Parathyroid adenoma (tissue), 2 donors: ENCODE data around the gene ATP5PB.

Source experiments
- H2AFZ ChIP-seq: fragments of 300-600 bp; sonication (generic); one replicate; pipeline ENCODE4 v1.7.0; 2017; ENCODE audit warnings: antibody characterized with exemption, mild to moderate bottlenecking
- H3K27ac ChIP-seq: fragments of 300-600 bp; sonication (generic); one replicate; pipeline ENCODE4 v1.7.0; 2017
- H3K27me3 ChIP-seq: fragments of 300-600 bp; sonication (generic); one replicate; pipeline ENCODE4 v1.7.0; 2017; ENCODE audit warnings: low read length; ENCODE audit not compliant: control insufficient read depth, insufficient read depth
- H3K36me3 ChIP-seq: fragments of 300-600 bp; sonication (generic); one replicate; pipeline ENCODE4 v1.7.0; 2017; ENCODE audit warnings: low read length; ENCODE audit not compliant: control insufficient read depth, insufficient read depth
- H3K4me1 ChIP-seq: fragments of 300-600 bp; sonication (generic); one replicate; pipeline ENCODE4 v1.7.0; 2017; ENCODE audit warnings: control low read depth
- H3K4me2 ChIP-seq: fragments of 300-600 bp; sonication (generic); one replicate; pipeline ENCODE4 v1.7.0; 2017; ENCODE audit warnings: low read length
- H3K4me3 ChIP-seq: fragments of 300-600 bp; sonication (generic); one replicate; pipeline ENCODE4 v1.7.0; 2017; ENCODE audit warnings: low read depth, low read length
- H3K79me2 ChIP-seq: fragments of 300-600 bp; sonication (generic); one replicate; pipeline ENCODE4 v1.7.0; 2017; ENCODE audit warnings: control low read depth
- H3K9ac ChIP-seq: fragments of 300-600 bp; sonication (generic); one replicate; pipeline ENCODE4 v1.7.0; 2017; ENCODE audit warnings: mild to moderate bottlenecking
- H3K9me3 ChIP-seq: fragments of 300-600 bp; sonication (generic); one replicate; pipeline ENCODE4 v1.7.0; 2017; ENCODE audit warnings: low read length; ENCODE audit not compliant: control insufficient read depth
- CTCF ChIP-seq: fragments of 300-600 bp; sonication (generic); IDR thresholded peaks from one replicate; pipeline ENCODE4 v1.7.0; 2017; ENCODE audit warnings: antibody characterized with exemption, mild to moderate bottlenecking
- donor health status: primary hyperparathyroidism.

ATP5PB gene

GRCh38 chr1:111505641-111506119, 56.4 kb downstream of the ATP5PB start:
- Histone ChIP-seq H3K4me3 (no peak overlapping the region), H3K36me3 (no peaks in the 10 kb centered on the region), H3K79me2 (no peaks in the 10 kb centered on the region), H3K27ac (no peak overlapping the region), H2AFZ (no peak overlapping the region), H3K4me1 (peaks cover 33% of the 10 kb centered on the region), H3K9me3 (no peaks in the 10 kb centered on the region), H3K9ac (no peak overlapping the region), H3K4me2 (no peak overlapping the region), H3K27me3 (no peaks in the 10 kb centered on the region)
- no peak for TF ChIP-seq CTCF

GRCh38 chr1:111506561-111506960, 57.3 kb downstream of the ATP5PB start:
- H3K27me3 ChIP-seq = no peaks in the 10 kb centered on the region
- H3K27ac ChIP-seq = no peak overlapping the region
- H3K36me3 ChIP-seq = no peaks in the 10 kb centered on the region
- H2AFZ ChIP-seq = no peak overlapping the region
- peaks cover 33% of the 10 kb centered on the region for H3K4me1 ChIP-seq
- TF ChIP-seq CTCF = no peak
- H3K4me3 ChIP-seq = no peak overlapping the region
- no peaks in the 10 kb centered on the region for H3K79me2 ChIP-seq
- H3K9me3 ChIP-seq = no peaks in the 10 kb centered on the region
- no peak overlapping the region for H3K9ac ChIP-seq
- H3K4me2 ChIP-seq = no peak overlapping the region

GRCh38 chr1:111507411-111508201, 58.3 kb downstream of the ATP5PB start:
- TF ChIP-seq CTCF = no peak
- Histone ChIP-seq H2AFZ (peak overlapping the region; percentile 94), H3K9ac (no peak overlapping the region), H3K9me3 (no peaks in the 10 kb centered on the region), H3K27me3 (no peaks in the 10 kb centered on the region), H3K27ac (peak overlapping the region; percentile 93), H3K36me3 (no peaks in the 10 kb centered on the region), H3K4me3 (peak overlapping the region; percentile 23), H3K4me1 (peaks cover 35% of the 10 kb centered on the region), H3K4me2 (peak overlapping the region; percentile 32), H3K79me2 (no peaks in the 10 kb centered on the region)

GRCh38 chr1:111509997-111510375, 60.7 kb downstream of the ATP5PB start:
- Histone ChIP-seq H3K27me3 (no peaks in the 10 kb centered on the region), H3K9me3 (no peaks in the 10 kb centered on the region), H3K4me3 (no peak overlapping the region), H3K27ac (peak overlapping the region; percentile 36), H3K36me3 (no peaks in the 10 kb centered on the region), H2AFZ (no peak overlapping the region), H3K4me2 (peak overlapping the region; percentile 13), H3K9ac (no peak overlapping the region), H3K4me1 (peaks cover 42% of the 10 kb centered on the region), H3K79me2 (no peaks in the 10 kb centered on the region)
- no peak for TF ChIP-seq CTCF

GRCh38 chr1:111511370-111511769, 62.1 kb downstream of the ATP5PB start:
- Histone ChIP-seq H3K27ac (no peak overlapping the region), H2AFZ (no peak overlapping the region), H3K4me3 (no peak overlapping the region), H3K9ac (no peak overlapping the region), H3K4me2 (no peak overlapping the region), H3K4me1 (peaks cover 42% of the 10 kb centered on the region), H3K36me3 (no peaks in the 10 kb centered on the region), H3K79me2 (no peaks in the 10 kb centered on the region), H3K27me3 (no peaks in the 10 kb centered on the region), H3K9me3 (no peaks in the 10 kb centered on the region)
- TF ChIP-seq CTCF = no peak
